HepG2 (cell line): ENCODE results near the gene BANP. TPM values are rescaled to one million over a fixed set of nuclear protein-coding genes. Genes with fewer than 3 reads are reported as not detected.

Experiments used
- ARNT2 ChIP-seq: sonication (generic); formaldehyde crosslinking; IDR thresholded peaks from 2 replicates; pipeline ENCODE4 v1.8.0; 2022; ENCODE audit warnings: mild to moderate bottlenecking, low read depth, missing genetic modification reagents, moderate library complexity
- ARNTL ChIP-seq: sonication (generic); formaldehyde crosslinking; IDR thresholded peaks from 2 replicates; pipeline ENCODE4 v1.4.0; 2020; ENCODE audit warnings: mild to moderate bottlenecking, missing genetic modification reagents
- CBX2 ChIP-seq, 2 experiments: fragments of 200-600 bp in 1 of 2; sonication (generic); formaldehyde crosslinking in 1 of 2; IDR thresholded peaks; 2 replicates each; pipeline versions ENCODE4 v1.7.0 to v1.8.1; 2018 to 2022; ENCODE audit warnings: low read depth in 2 of 2, low read length in 1 of 2, mild to moderate bottlenecking in 1 of 2, missing genetic modification reagents in 1 of 2
- CHD2 ChIP-seq: IDR thresholded peaks from 2 replicates; pipeline ENCODE4 v1.6.1; 2011; ENCODE audit warnings: low read depth, low read length, improper control_type of control experiment
- GLI4 ChIP-seq: sonication (generic); formaldehyde crosslinking; IDR thresholded peaks from 2 replicates; pipeline ENCODE4 v1.5.1; 2020; ENCODE audit warnings: missing genetic modification reagents, mild to moderate bottlenecking, moderate library complexity, borderline replicate concordance
- HNRNPL ChIP-seq: fragments of 200-400 bp; formaldehyde crosslinking; IDR thresholded peaks from 2 replicates; pipeline ENCODE4 v1.6.1; 2017; ENCODE audit warnings: mild to moderate bottlenecking, low read depth, low read length
- HOXA9 ChIP-seq: sonication (generic); formaldehyde crosslinking; IDR thresholded peaks from 2 replicates; pipeline ENCODE4 v1.8.1; 2022; ENCODE audit warnings: missing genetic modification reagents, mild to moderate bottlenecking, moderate library complexity, borderline replicate concordance
- MAFF ChIP-seq: IDR thresholded peaks from 2 replicates; pipeline ENCODE4 v1.6.1; 2011; ENCODE audit warnings: low read depth, low read length, improper control_type of control experiment
- MEIS1 ChIP-seq: sonication (generic); formaldehyde crosslinking; IDR thresholded peaks from 2 replicates; pipeline ENCODE4 v1.9.0; 2021; ENCODE audit warnings: mild to moderate bottlenecking, missing genetic modification reagents, moderate library complexity, borderline replicate concordance
- MZF1 ChIP-seq: sonication (generic); formaldehyde crosslinking; IDR thresholded peaks from 2 replicates; pipeline ENCODE4 v1.8.1; 2023; ENCODE audit warnings: mild to moderate bottlenecking, missing genetic modification reagents, borderline replicate concordance
- NFKB2 ChIP-seq: sonication (generic); formaldehyde crosslinking; IDR thresholded peaks from 2 replicates; pipeline ENCODE4 v1.4.0; 2020; ENCODE audit warnings: missing genetic modification reagents, borderline replicate concordance
- NRL ChIP-seq: sonication (generic); formaldehyde crosslinking; IDR thresholded peaks from 2 replicates; pipeline ENCODE4 v1.5.0; 2020; ENCODE audit warnings: missing genetic modification reagents, mild to moderate bottlenecking, moderate library complexity, borderline replicate concordance
- POGZ ChIP-seq: sonication (generic); formaldehyde crosslinking; IDR thresholded peaks from 2 replicates; pipeline ENCODE4 v1.4.0; 2020; ENCODE audit warnings: mild to moderate bottlenecking, missing genetic modification reagents
- REXO4 ChIP-seq: sonication (generic); formaldehyde crosslinking; IDR thresholded peaks from 2 replicates; pipeline ENCODE4 v1.8.0; 2022; ENCODE audit warnings: missing genetic modification reagents, mild to moderate bottlenecking, borderline replicate concordance
- SAP130 ChIP-seq: IDR thresholded peaks from 2 replicates; pipeline ENCODE4 v1.6.1; 2016; ENCODE audit warnings: low read depth
- SP4 ChIP-seq: sonication (generic); formaldehyde crosslinking; IDR thresholded peaks from 2 replicates; pipeline ENCODE4 v1.8.1; 2023; ENCODE audit warnings: mild to moderate bottlenecking, missing genetic modification reagents
- ZNF331 ChIP-seq: sonication (generic); formaldehyde crosslinking; IDR thresholded peaks from 2 replicates; pipeline ENCODE4 v1.4.0; 2020; ENCODE audit warnings: missing genetic modification reagents
- ZNF510 ChIP-seq: sonication (generic); formaldehyde crosslinking; IDR thresholded peaks from 2 replicates; pipeline ENCODE4 v1.4.0; 2020; ENCODE audit warnings: low read depth, mild to moderate bottlenecking, missing genetic modification reagents
- ZNF556 ChIP-seq: sonication (generic); formaldehyde crosslinking; IDR thresholded peaks from 2 replicates; pipeline ENCODE4 v1.4.0; 2020; ENCODE audit warnings: mild to moderate bottlenecking, missing genetic modification reagents, borderline replicate concordance
- ZNF597 ChIP-seq: sonication (generic); formaldehyde crosslinking; IDR thresholded peaks from 2 replicates; pipeline ENCODE4 v1.5.0; 2020; ENCODE audit warnings: missing genetic modification reagents
- ZNF780A ChIP-seq: sonication (generic); formaldehyde crosslinking; IDR thresholded peaks from 2 replicates; pipeline ENCODE4 v1.8.0; 2022; ENCODE audit warnings: mild to moderate bottlenecking, missing genetic modification reagents, moderate library complexity
- polyA plus RNA-seq, 8 experiments: library from polyadenylated mRNA; depleted of rRNA in 3 of 8; stranded (reverse) in 7 of 8; unstranded in 1 of 8; fragments of >200 nt; fragmentation: Illumina TruSeq in 4 of 8; extraction: Trizol in 4 of 8; gene quantifications; 2 replicates each; pipeline versions ENCODE4 v1.2.1 to v1.2.3, GENCODE V29; 2011 to 2016; ENCODE audit warnings: low read depth in 4 of 8, missing spikeins in 1 of 8, mixed read lengths in 1 of 8; ENCODE audit not compliant: insufficient read depth in 1 of 8
- total RNA-seq, 5 experiments: library from RNA; depleted of rRNA; stranded (reverse); fragments of >200 nt; fragmentation: Illumina TruSeq; extraction: Trizol; gene quantifications; 2 replicates each; pipeline ENCODE4 v1.2.3, GENCODE V29; 2016; ENCODE audit warnings: low read depth in 1 of 5
- TF ChIP-seq, protein P1 (sequence below): sonication (generic); formaldehyde crosslinking; IDR thresholded peaks from 2 replicates; pipeline ENCODE4 v1.4.0; 2020; ENCODE audit warnings: missing genetic modification reagents, mild to moderate bottlenecking, borderline replicate concordance
- TF ChIP-seq, protein P2 (sequence below): sonication (generic); formaldehyde crosslinking; conservative IDR thresholded peaks from 2 replicates; pipeline ENCODE4 v1.8.0; 2022; ENCODE audit warnings: low read depth, missing genetic modification reagents

Gene BANP
- total and polyA plus RNA-seq, 2 of the 13 experiments (the other 11 are each of a cell fraction or from before 2014, with no cell fraction given), result 20.2 to 23.8 TPM

DNA sequence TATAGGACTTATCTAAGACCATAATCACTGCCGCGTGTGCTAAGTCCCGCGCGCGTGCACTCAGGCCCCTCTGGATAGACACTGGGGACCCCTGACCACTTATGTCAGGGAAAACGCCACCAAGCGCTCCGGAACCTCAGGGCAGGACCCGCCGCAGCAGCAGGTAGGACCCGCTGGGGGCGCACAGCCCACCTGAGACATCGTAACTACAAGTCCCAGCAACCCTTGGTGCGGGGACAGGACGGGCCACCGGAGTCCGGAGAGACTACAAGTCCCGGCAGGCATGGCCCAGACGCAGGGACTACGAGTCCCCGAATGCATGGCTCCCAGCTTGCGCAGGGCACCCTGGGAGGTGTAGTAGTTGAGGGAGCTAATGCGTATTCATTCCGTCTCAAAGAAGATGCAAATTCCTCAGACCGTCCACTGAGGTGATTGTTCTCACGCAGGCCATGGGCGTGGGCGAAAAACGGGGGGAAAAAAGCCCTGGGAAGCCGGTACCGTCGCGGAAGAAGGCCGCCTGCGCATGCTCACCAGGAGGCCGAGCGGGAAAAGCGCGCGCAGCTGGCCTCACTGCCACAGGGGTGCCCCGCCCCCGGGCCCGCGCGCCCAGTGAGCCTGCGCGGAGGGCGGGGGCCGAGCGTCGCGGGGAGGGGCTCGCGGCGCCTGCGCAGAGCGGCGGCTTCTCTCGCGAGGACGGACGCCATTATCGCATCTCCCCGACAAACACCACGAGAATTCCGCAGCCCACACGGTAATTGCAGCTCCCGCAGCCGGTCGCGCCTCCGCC is at the start of gene BANP (continued):
- TF ChIP-seq, protein P1, sequence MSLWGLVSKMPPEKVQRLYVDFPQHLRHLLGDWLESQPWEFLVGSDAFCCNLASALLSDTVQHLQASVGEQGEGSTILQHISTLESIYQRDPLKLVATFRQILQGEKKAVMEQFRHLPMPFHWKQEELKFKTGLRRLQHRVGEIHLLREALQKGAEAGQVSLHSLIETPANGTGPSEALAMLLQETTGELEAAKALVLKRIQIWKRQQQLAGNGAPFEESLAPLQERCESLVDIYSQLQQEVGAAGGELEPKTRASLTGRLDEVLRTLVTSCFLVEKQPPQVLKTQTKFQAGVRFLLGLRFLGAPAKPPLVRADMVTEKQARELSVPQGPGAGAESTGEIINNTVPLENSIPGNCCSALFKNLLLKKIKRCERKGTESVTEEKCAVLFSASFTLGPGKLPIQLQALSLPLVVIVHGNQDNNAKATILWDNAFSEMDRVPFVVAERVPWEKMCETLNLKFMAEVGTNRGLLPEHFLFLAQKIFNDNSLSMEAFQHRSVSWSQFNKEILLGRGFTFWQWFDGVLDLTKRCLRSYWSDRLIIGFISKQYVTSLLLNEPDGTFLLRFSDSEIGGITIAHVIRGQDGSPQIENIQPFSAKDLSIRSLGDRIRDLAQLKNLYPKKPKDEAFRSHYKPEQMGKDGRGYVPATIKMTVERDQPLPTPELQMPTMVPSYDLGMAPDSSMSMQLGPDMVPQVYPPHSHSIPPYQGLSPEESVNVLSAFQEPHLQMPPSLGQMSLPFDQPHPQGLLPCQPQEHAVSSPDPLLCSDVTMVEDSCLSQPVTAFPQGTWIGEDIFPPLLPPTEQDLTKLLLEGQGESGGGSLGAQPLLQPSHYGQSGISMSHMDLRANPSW (CRISPR knock-in tag), result peak; percentile 90; the same call in 1 of the 2 replicates
- TF ChIP-seq REXO4 (CRISPR knock-in tag) (no peak), ZNF780A (CRISPR knock-in tag) (no peak), GLI4 (no peak), CBX2 (IDR thresholded peaks at IDR 0.05; ENCODE audit: low read depth, low read length) (no peak), CBX2 (CRISPR knock-in tag; IDR thresholded peaks at IDR 0.05; ENCODE audit: low read depth) (0 out of 2 replicates have a peak, but pooled peaks have one; percentile 76), NRL (CRISPR knock-in tag) (peak; percentile 91; the same call in 1 of the 2 replicates), ARNTL (CRISPR knock-in tag) (peak; percentile 84), NFKB2 (CRISPR knock-in tag) (peak; percentile 69; the same call in 1 of the 2 replicates), ZNF331 (CRISPR knock-in tag) (peak; percentile 92), POGZ (CRISPR knock-in tag) (peak; percentile 86; the same call in 1 of the 2 replicates), SAP130 (CRISPR knock-in tag) (peak; percentile 62), CHD2 (peak; percentile 96), MAFF (no peak), ZNF556 (CRISPR knock-in tag) (peak; percentile 90; the same call in 1 of the 2 replicates), ZNF597 (CRISPR knock-in tag) (no peak), HOXA9 (no peak), MEIS1 (CRISPR knock-in tag) (peak; percentile 94), HNRNPL (peak; percentile 66; the same call in 1 of the 2 replicates), SP4 (CRISPR knock-in tag) (peak; percentile 95), ARNT2 (peak; percentile 86), MZF1 (peak; percentile 81; the same call in 1 of the 2 replicates), ZNF510 (CRISPR knock-in tag) (peak; percentile 80; the same call in 1 of the 2 replicates)
- TF ChIP-seq, protein P2, sequence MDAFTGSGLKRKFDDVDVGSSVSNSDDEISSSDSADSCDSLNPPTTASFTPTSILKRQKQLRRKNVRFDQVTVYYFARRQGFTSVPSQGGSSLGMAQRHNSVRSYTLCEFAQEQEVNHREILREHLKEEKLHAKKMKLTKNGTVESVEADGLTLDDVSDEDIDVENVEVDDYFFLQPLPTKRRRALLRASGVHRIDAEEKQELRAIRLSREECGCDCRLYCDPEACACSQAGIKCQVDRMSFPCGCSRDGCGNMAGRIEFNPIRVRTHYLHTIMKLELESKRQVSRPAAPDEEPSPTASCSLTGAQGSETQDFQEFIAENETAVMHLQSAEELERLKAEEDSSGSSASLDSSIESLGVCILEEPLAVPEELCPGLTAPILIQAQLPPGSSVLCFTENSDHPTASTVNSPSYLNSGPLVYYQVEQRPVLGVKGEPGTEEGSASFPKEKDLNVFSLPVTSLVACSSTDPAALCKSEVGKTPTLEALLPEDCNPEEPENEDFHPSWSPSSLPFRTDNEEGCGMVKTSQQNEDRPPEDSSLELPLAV, result no peak
